A673 (cell line): Measurements from ENCODE around the gene CYTH4. TPM values are rescaled to one million over a fixed set of nuclear protein-coding genes. Genes with fewer than 3 reads are reported as not detected.
"Not testable (repeated sequence)": the region's sequence is repeated elsewhere in the genome, so short reads cannot be mapped to it uniquely, and the experiment has no call there.

Experiments
- Bru-seq: library from RNA; stranded (reverse); fragments of 400-500 nt; gene quantifications from one replicate; lab custom pipeline; 2021; lab: Mats Ljungman, UMichigan
- BruChase-seq, 2 experiments: library from RNA; stranded (reverse); fragments of 400-500 nt; gene quantifications; one replicate each; lab custom pipeline; 2021; lab: Mats Ljungman, UMichigan
- BruUV-seq: library from RNA; stranded (reverse); fragments of 400-500 nt; replicated peaks from 2 replicates; lab custom pipeline; 2021; lab: Mats Ljungman, UMichigan
- CTCF ChIA-PET: fragments of 300-600 bp; sonication (Branson Sonifier 250); formaldehyde crosslinking; loops from one replicate; lab custom pipeline; 2022; ENCODE audit warnings: antibody characterized with exemption; lab: Charles Lee
- POLR2A ChIA-PET: fragments of 300-600 bp; sonication (Branson Sonifier 250); formaldehyde crosslinking; loops from one replicate; lab custom pipeline; 2022; ENCODE audit warnings: antibody characterized with exemption; ENCODE audit not compliant: low non-redundant PET; lab: Charles Lee
- DNase-seq: peaks from one replicate; pipeline ENCODE4 v3.0.0-alpha.2; 2015; ENCODE audit warnings: low spot score
- H3K27ac ChIP-seq: fragments of 200-600 bp; sonication (generic); 2 replicates; pipeline ENCODE4 v1.5.1; 2016; ENCODE audit warnings: mixed run types, low read depth, mild to moderate bottlenecking, mixed read lengths, antibody characterized with exemption, low read length; ENCODE audit not compliant: poor library complexity, severe bottlenecking
- H3K27me3 ChIP-seq: fragments of 200-600 bp; sonication (generic); replicated peaks from 2 replicates; pipeline ENCODE4 v1.6.1; 2017; ENCODE audit warnings: mixed run types, low read depth, mild to moderate bottlenecking, mixed read lengths, antibody characterized with exemption, low read length; ENCODE audit not compliant: insufficient read depth, poor library complexity
- H3K36me3 ChIP-seq: fragments of 200-600 bp; sonication (generic); 2 replicates; pipeline ENCODE4 v1.6.1; 2016; ENCODE audit warnings: mixed run types, mild to moderate bottlenecking, mixed read lengths, antibody characterized with exemption, low read length; ENCODE audit not compliant: insufficient read depth, poor library complexity, severe bottlenecking
- H3K4me1 ChIP-seq: fragments of 200-600 bp; sonication (generic); 2 replicates; pipeline ENCODE4 v1.6.1; 2017; ENCODE audit warnings: mixed run types, mild to moderate bottlenecking, mixed read lengths, antibody characterized with exemption, low read length; ENCODE audit not compliant: insufficient read depth, poor library complexity, severe bottlenecking
- H3K4me3 ChIP-seq: fragments of 200-600 bp; sonication (generic); 2 replicates; pipeline ENCODE4 v1.5.1; 2016; ENCODE audit warnings: low read depth, mixed run types, mild to moderate bottlenecking, mixed read lengths, low read length; ENCODE audit not compliant: poor library complexity, severe bottlenecking
- H3K9me3 ChIP-seq: fragments of 200-600 bp; sonication (generic); 2 replicates; pipeline ENCODE4 v1.6.1; 2016; ENCODE audit warnings: mixed run types, low read depth, mild to moderate bottlenecking, mixed read lengths, antibody characterized with exemption, low read length; ENCODE audit not compliant: poor library complexity, severe bottlenecking
- EZH2 ChIP-seq: fragments of 200-600 bp; sonication (generic); IDR thresholded peaks from 2 replicates; pipeline ENCODE4 v1.6.1; 2017; ENCODE audit warnings: borderline replicate concordance, low read depth, mild to moderate bottlenecking, mixed read lengths, antibody characterized with exemption, low read length; ENCODE audit not compliant: poor library complexity, severe bottlenecking
- intact Hi-C: fragments of 100-400 bp; cut with micrococcal nuclease; formaldehyde crosslinking; loops from one replicate; pipeline ENCODE4 v1.10.0; 2022; ENCODE audit not compliant: unreplicated experiment
- long read RNA-seq: library from polyadenylated mRNA; stranded (forward); transcript quantifications from one replicate; pipeline ENCODE4 v2.0.0, GENCODE V29; 2022
- total RNA-seq: library from RNA; stranded (reverse); gene quantifications from 2 replicates; pipeline ENCODE4 v1.2.3, GENCODE V29; 2021
- TF ChIP-seq, protein P1 (sequence below): fragments of 300-800, 200-600 bp; sonication (generic); conservative IDR thresholded peaks from 2 replicates; pipeline ENCODE4 v1.5.1; 2017; ENCODE audit warnings: low read depth, mild to moderate bottlenecking, antibody characterized with exemption, low read length, moderate library complexity, mixed read lengths

Gene CYTH4, protein sequence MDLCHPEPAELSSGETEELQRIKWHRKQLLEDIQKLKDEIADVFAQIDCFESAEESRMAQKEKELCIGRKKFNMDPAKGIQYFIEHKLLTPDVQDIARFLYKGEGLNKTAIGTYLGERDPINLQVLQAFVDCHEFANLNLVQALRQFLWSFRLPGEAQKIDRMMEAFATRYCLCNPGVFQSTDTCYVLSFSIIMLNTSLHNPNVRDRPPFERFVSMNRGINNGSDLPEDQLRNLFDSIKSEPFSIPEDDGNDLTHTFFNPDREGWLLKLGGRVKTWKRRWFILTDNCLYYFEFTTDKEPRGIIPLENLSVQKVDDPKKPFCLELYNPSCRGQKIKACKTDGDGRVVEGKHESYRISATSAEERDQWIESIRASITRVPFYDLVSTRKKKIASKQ
- total RNA-seq (not detected in 2 replicates), Bru-seq, nascent RNA (not detected), BruChase-seq, experiment 1, labeled RNA remaining after a 2-hour chase (not detected), BruChase-seq, experiment 2, labeled RNA remaining after a 6-hour chase (not detected)
- long read RNA-seq = 0 reads

DNA sequence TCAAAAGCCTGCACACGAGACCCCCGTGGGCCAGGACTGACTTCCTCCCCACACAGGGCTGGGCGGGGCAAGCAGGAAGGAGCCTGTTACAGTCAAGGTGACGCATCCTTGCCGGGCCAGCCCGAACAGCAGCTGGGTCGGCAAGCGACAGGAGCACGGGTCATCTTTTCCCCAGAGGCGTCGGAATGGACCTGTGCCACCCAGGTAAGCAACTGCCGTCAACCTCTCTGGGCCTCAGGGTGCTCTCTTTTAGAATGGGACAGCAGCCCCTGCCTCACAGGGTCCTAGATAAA lies at the start of gene CYTH4:
CYTH4 (plus strand) TSS at position 124 of the 293 bp plus-strand sequence; CDS start at position 186, 62 bp downstream.
- DNase-seq = no peak
- Histone ChIP-seq H3K9me3 (no peaks in the 10 kb centered on the region), H3K27me3 (no peaks in the 10 kb centered on the region), H3K27ac (no peak within 1 kb of the TSS), H3K4me1 (no peaks in the 10 kb centered on the region), H3K4me3 (no peak within 1 kb of the TSS), H3K36me3 (no peaks in the 10 kb centered on the region)
- no TSS peak for BruUV-seq
- POLR2A ChIA-PET = no interaction called here
- intact Hi-C loops = no loop called here
- CTCF ChIA-PET = no interaction called here
- TF ChIP-seq, protein P1, sequence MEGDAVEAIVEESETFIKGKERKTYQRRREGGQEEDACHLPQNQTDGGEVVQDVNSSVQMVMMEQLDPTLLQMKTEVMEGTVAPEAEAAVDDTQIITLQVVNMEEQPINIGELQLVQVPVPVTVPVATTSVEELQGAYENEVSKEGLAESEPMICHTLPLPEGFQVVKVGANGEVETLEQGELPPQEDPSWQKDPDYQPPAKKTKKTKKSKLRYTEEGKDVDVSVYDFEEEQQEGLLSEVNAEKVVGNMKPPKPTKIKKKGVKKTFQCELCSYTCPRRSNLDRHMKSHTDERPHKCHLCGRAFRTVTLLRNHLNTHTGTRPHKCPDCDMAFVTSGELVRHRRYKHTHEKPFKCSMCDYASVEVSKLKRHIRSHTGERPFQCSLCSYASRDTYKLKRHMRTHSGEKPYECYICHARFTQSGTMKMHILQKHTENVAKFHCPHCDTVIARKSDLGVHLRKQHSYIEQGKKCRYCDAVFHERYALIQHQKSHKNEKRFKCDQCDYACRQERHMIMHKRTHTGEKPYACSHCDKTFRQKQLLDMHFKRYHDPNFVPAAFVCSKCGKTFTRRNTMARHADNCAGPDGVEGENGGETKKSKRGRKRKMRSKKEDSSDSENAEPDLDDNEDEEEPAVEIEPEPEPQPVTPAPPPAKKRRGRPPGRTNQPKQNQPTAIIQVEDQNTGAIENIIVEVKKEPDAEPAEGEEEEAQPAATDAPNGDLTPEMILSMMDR = no peak
- TF ChIP-seq EZH2 = no peak

DNA sequence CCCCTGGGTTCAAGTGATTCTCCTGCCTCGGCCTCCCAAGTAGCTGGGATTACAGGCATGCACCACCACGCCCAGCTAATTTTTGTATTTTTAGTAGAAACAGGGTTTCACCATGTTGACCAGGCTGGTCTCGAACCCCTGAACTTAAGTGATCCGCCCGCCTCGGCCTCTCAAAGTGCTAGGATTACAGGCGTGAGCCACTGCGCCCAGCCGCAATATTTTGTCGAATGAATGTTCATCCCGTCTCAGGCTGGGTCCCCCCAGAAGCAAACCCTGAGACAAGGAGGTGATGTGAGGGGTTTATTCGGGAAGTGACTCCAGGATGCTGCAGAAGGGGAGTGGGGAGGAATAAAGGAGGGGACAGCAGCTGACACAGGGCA lies 48.9 kb upstream of the CYTH4 start:
- DNase-seq, H3K9me3 ChIP-seq, H3K27ac ChIP-seq, BruUV-seq, H3K36me3 ChIP-seq, H3K27me3 ChIP-seq, intact Hi-C loops, H3K4me3 ChIP-seq, CTCF ChIA-PET, POLR2A ChIA-PET: not testable (repeated sequence)
- H3K4me1 ChIP-seq = peaks cover 14% of the 10 kb centered on the region

DNA sequence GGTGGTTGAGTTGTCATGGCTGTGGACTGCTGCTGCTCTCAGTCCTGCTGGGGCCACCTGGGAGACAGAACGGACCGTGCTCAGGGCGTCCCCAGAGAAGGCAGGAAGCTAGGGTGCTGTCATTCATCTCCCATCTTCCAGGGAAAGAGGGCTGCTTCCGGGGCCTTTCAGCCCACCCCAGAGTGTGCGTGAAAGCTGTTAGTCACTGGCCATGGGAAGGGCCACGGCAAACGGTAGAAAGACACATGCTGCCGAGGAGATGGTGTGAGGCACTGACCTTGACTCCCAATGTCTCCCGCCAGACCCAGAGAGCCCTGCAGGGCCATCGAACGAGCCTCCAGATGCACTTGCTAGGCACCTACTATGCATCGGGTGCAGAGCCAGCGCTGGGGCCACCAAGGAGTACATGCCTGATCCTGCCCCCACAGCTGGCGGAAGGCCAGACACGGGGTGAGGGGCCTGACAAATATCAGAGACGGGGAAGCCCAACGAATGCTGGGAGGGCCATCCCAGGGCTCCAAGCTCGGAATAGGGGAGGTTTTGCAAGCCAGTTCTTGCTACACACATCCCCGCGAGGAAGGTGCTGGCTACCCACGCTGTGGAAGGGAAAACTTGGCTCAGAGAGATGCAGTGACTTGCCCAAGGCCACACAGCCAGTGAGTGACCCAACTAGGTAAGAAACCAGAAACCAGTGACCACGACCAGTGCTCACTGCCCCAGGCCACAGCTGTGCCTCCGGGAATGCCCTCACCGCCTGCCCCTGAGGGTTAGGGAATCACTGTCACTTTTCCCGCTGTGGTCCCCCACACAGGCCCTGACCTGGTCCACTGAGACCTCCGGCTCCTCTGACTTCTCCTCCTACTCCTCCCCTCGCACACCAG lies 48.3 kb upstream of the CYTH4 start:
- Histone ChIP-seq H3K4me3 (no peak overlapping the region), H3K36me3 (no peaks in the 10 kb centered on the region), H3K27ac (no peak overlapping the region), H3K9me3 (no peaks in the 10 kb centered on the region), H3K4me1 (peaks cover 8% of the 10 kb centered on the region), H3K27me3 (no peaks in the 10 kb centered on the region)
- ChIA-PET CTCF (no interaction called here), POLR2A (no interaction called here)
- DNase-seq = no peak
- no TSS peak for BruUV-seq
- TF ChIP-seq, protein P1 = no peak
- no peak for TF ChIP-seq EZH2
- intact Hi-C loops = no loop called here
